ENCODE results near the gene PLK5. TPM values are rescaled to one million over a fixed set of nuclear protein-coding genes. Genes with fewer than 3 reads are reported as not detected.

Gene PLK5
- total and polyA plus RNA-seq, 2 experiments from 2014 or later, result 0.97 to 1.2 TPM

- TF ChIP-seq ETS1 (IDR thresholded peaks at IDR 0.05), result no peak
- TF ChIP-seq EZH2 (IDR thresholded peaks at IDR 0.05; ENCODE audit: low read depth, unreplicated experiment), result no peak
- TF ChIP-seq REST (IDR thresholded peaks at IDR 0.05; ENCODE audit: unreplicated experiment), result no peak
- no peak for TF ChIP-seq ZNF331 (CRISPR knock-in tag; IDR thresholded peaks at IDR 0.05; ENCODE audit: low read depth)
- TF ChIP-seq POLR2AphosphoS5 (IDR thresholded peaks at IDR 0.05; ENCODE audit: low read depth), result no peak
- TF ChIP-seq STAT1 (IDR thresholded peaks at IDR 0.05; ENCODE audit: unreplicated experiment), result no peak
These were observed 46.1 kb downstream of the PLK5 start (continued) for GRCh38 chr19:1569997-1570396.

- H3F3A ChIP-seq (replicated peaks; ENCODE audit: low read depth), result no peaks in the 10 kb centered on the region; the same call in 1 of the 2 replicates
- no peaks in the 10 kb centered on the region for H3K9me2 ChIP-seq (ENCODE audit: insufficient read depth)
- peaks cover 47% of the 10 kb centered on the region for H3K27me3 Mint-ChIP-seq (ENCODE audit: insufficient read depth, low read depth, poor library complexity)
- no peaks in the 10 kb centered on the region for H3K36me3 ChIP-seq (ENCODE audit: insufficient read depth)
- no peak overlapping the region for H2AFZ ChIP-seq
- H3K79me2 ChIP-seq (replicated peaks; ENCODE audit: insufficient read depth), result peaks cover 8% of the 10 kb centered on the region
- H3K4me3 ChIP-seq, result no peak overlapping the region
- peaks cover 25% of the 10 kb centered on the region for H3K27me3 ChIP-seq (ENCODE audit: insufficient read depth)
- no peak overlapping the region for H3K27ac ChIP-seq (ENCODE audit: low read depth)
- DNase-seq (ENCODE audit: low spot score) (no peak), ATAC-seq (no peak)
- peaks cover 6% of the 10 kb centered on the region; the same call in 2 of the 3 replicates for H3K4me1 Mint-ChIP-seq
- peaks cover 5% of the 10 kb centered on the region for H3K36me3 Mint-ChIP-seq (ENCODE audit: low read depth)
- H3K4me1 ChIP-seq (ENCODE audit: insufficient read depth), result no peaks in the 10 kb centered on the region; the same call in 1 of the 2 replicates
- H4K20me1 ChIP-seq (replicated peaks; ENCODE audit: insufficient read depth), result peaks cover 3% of the 10 kb centered on the region; the same call in 1 of the 2 replicates
- H3K4me2 ChIP-seq, result no peak overlapping the region
- no peak overlapping the region for H3K27ac Mint-ChIP-seq
- H3K4me3 Mint-ChIP-seq, result no peak overlapping the region
- peaks cover 9% of the 10 kb centered on the region for H3K9me3 Mint-ChIP-seq
- no peak for TF ChIP-seq EZH2 (IDR thresholded peaks at IDR 0.05; ENCODE audit: low read depth, unreplicated experiment)
- no peak for TF ChIP-seq POLR2AphosphoS5 (IDR thresholded peaks at IDR 0.05; ENCODE audit: low read depth)
- TF ChIP-seq EZH2phosphoT487 (IDR thresholded peaks at IDR 0.05; ENCODE audit: unreplicated experiment), result no peak
- no peak for TF ChIP-seq ETS1 (IDR thresholded peaks at IDR 0.05)
- TF ChIP-seq CREB1 (CRISPR knock-in tag; IDR thresholded peaks at IDR 0.05; ENCODE audit: low read depth), result no peak
- no peak for TF ChIP-seq ZNF114 (CRISPR knock-in tag; IDR thresholded peaks at IDR 0.05)
- no peak for TF ChIP-seq NANOG (IDR thresholded peaks at IDR 0.05; ENCODE audit: borderline replicate concordance)
- TF ChIP-seq JUNB (IDR thresholded peaks at IDR 0.05; ENCODE audit: unreplicated experiment), result no peak
- TF ChIP-seq ZNF462 (CRISPR knock-in tag; IDR thresholded peaks at IDR 0.05), result no peak
These were observed 47.0 kb downstream of the PLK5 start for GRCh38 chr19:1570836-1571235.

Measured in GM23338 (cell line).